T-helper 9 cell (primary cell): ENCODE data around the gene KLC4.
"Not testable (repeated sequence)": the region's sequence is repeated elsewhere in the genome, so short reads cannot be mapped to it uniquely, and the experiment has no call there.

ENCODE experiments used
- DNase-seq: peaks from one replicate; pipeline ENCODE4 v3.0.0-alpha.2; 2020

Gene KLC4

GRCh38 chr6:43096451-43097097, 37.1 kb downstream of the KLC4 start:
- DNase-seq: no peak

- no peak for DNase-seq
These were observed 37.7 kb downstream of the KLC4 start for GRCh38 chr6:43097098-43097489.

DNA sequence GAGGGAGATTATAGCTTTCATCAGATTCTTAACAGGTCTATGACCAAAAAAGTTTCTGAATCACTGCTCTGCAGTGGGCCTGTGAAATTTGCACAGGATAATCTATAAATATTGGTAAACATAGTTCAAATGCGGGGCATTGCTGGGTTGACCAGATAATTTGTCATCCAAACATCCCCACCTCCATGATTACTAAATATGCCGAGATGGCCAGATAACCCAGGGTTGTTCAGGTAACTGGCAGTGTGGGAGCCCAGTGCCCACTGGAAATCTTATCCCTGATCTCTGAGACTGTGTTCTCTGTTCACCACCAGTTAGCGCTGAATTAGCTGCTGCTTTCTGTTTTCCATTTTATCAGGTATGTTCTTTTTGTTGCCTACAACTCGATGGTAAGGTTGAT, 38.1 kb downstream of the KLC4 start:
- DNase-seq: no peak

GRCh38 chr6:43101497-43101896, 42.1 kb downstream of the KLC4 start:
- no peak for DNase-seq

- no peak for DNase-seq
These were observed 43.9 kb downstream of the KLC4 start for GRCh38 chr6:43103253-43103876.

- no peak for DNase-seq
These were observed 46.2 kb downstream of the KLC4 start for GRCh38 chr6:43105538-43106222.

GRCh38 chr6:43107344-43108062, 48.1 kb downstream of the KLC4 start:
- no peak for DNase-seq

DNA sequence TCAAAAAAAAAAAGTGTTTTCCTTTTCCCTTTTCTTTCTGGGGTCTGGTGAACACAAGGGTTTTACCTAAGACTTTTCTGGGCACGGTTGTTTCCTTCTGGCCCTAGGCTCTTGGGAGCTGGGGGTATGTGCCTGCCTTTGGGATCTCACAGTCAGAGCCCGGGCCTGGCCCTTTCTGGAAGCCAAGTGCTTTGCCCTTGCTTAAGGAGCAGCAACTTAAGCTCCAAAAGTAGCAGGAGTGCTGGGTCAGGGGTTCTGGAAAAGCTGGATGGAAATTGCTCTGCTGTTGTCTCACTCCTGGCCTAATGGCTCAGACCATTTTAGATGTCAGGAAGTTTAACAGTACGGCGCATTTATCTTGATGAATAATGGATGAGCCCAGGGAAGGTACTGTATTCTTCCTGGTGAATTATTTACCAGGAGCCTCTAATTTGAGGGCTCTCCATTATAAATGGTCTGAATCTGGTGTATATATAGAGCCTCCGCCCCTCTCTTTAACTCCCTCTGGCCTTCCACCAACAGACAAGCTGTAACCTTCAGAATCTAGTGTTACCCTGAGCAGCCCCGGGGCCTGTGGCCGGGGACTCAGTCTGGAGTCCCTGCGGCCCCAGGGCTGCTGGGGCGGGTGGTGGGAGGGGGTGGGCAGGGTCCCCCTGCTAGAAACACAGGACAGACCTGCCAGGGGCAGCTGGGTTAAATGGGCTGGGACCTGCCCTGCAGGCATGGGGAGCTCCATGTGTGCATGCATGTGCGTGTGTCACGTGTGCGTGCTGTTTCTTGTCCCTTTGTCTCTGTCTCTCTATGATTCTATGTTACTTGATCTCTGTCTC, 54.2 kb downstream of the KLC4 start:
- no peak for DNase-seq

- DNase-seq: no peak
These were observed 55.9 kb downstream of the KLC4 start for GRCh38 chr6:43115365-43115764.

DNA sequence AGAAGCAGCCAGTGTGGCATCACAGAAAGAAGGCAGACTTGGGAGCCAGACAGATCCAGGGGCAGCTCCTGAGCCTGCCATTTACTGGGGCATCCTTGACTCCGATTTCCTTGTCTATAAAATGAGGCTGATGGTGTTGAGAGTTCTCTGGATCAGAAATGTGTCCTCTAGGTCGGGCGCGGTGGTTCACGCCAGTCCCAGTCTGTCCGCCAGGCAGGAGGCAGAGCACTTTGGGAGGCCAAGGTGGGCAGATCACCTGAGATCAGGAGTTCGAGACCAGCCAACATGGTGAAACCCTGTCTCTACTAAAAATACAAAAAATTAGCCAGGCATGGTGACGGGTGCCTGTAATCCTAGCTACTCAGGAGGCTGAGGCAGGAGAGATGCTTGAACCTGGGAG, 58.0 kb downstream of the KLC4 start:
- not testable (repeated sequence) for DNase-seq

DNA sequence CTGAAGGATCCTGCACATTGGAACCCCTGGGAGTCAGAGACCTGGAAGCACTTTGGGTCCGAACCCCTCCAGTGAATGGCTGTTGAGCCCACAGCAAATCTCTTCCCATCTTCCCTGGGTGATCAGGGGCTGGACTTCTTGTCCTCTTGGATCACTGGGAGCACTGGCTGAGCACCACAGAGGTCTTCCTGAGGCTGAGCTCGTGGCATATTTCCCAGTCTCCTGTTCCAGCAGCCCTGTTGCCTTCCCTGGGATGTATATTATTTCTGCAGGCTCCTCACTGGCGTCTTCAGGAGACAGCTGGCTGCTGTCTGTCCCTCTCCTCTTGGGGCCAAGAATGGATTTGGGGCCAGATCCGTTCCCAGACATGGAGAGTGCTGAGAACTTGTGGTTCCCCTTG, 60.1 kb downstream of the KLC4 start:
- DNase-seq: no peak

DNA sequence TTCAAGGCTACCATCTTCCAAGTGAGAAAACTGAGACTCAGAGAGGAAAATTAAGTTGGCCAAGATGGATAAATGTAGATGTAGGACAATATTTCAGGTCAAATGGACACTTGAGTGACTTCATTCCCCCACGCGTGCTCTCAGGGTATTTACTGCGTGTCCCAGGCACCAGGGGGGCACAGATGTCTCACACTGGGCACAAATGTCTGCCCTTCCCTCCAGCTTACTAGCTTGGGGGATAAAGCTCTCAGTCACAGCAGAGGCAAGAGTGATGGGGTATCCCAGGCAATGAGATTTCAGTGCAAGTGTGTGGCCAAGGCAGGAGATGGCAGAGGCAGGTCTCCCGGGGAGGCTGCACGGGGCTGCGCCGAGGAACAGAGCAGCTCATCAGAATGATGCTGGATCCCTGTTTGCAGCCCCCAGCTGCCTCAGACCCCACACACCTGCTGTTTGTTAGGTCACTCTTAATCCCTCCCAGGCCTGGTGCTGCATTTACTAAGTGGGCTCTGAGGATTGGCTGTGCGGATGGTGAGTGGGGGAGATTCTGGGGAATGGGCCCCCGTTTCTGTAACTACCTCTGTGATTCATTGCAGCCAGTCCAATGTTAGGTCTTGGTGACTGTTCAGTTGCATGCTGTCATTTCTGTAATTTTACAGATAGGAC, 60.8 kb downstream of the KLC4 start:
- DNase-seq: no peak

DNA sequence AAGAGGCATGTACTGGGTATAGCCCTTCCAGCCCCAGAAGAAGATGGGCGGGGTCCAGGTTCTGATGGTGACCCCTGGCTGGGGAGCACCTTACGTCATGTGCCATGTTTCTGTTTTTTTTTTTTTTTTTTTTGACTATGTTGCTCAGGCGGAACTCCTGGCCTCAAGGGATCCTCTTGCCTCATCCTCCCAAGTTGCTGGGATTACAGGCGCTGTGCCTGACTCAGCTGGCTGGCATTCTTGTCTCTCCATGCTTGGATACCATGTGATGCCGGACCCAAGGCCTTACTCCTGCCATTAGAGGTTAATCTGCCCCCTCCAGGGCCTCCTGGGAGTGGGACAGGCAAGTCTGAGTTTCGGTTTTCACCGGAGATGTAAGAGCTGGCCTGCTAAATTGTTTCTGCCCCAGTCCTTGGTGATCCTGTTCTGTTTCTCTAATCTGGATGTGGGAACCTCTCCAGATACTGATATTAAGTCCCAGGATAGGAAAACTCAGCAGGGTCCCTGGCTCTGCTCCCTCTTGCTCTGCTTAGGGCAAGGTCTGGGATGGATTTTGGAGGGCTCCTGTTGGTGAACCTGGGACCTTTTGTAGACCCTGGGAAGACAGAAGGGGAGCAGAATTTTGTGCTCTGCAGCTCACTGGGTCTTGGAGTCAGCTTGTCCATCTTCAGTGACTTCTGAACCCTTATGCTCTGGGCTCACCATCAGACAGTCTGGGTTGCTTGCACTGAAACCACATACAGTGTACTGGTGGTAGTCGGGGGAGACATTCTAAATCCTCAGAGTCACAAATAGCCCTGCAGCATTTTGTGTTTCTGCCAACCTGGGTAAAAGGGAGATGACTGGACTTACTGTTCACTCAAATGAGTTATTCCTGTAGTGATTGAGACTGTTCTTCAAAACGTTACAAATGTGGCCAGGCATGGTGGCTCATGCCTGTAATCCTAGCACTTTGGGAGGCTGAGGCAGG, 61.8 kb downstream of the KLC4 start:
- no peak for DNase-seq

- no peak for DNase-seq
These were observed 62.7 kb downstream of the KLC4 start for GRCh38 chr6:43122146-43122545.

DNA sequence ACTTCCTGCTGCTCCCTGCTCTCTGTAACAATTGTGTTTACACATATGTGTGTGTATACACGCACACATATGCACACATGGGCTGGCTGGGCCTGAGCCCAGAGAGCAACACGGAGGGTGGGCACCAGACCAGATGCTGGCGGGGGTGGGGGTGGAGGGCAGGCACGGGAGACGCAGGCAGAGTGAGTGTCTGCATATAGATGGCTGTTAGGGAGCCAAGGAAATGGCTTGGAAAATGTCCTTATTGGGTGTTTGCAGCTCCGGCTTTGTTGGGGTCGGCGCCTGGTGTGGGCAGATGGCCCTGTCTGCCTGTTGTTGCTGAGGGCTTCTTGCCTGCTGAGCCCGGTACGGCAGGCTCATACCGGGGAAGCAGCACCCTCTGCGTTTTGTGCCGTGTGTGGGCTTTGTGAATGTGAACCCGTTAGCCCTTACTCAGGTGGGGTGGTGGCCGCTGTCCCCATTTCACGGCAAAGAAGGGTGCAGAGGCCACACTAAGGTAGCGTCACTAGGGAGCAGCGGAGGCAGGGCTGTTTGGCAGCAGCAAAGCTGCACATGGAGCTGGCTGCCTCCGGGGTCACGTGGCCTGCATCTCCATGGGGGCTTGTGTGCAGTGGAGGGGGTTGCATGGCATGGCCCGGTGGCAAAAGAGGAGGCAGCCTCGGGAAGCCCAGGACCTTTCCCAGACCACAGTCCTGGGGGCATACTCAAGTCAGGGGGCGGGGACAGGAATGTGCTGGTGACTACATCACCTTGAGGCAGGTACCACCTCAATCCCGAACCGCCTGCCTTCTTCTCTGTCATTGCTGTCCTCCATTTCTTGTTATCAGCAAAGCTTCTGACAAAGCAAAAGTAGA, 64.3 kb downstream of the KLC4 start:
- DNase-seq: no peak

DNA sequence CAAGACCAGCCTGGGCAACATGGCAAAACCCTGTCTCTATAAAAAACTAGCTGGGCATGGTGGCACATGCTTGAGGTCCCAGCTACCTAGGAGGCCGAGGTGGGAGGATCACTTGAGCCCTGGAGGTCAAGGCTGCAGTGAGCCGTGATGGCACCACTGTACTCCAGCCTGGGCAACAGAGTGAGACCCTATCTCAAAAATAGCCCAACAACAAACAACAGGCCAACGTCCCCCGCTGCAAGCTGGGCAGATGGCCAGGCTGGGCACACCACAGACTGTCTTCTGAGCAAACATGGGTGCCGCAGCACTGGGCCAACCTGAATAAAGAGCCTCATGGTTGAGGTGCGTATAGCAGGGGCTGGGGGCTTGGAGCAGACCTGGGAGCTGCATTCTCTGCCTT, 65.0 kb downstream of the KLC4 start:
- no peak for DNase-seq
